Measurements from ENCODE around the gene SPRR2A. TPM values are rescaled to one million over a fixed set of nuclear protein-coding genes. Genes with fewer than 3 reads are reported as not detected.
"Not testable (repeated sequence)": the region's sequence is repeated elsewhere in the genome, so short reads cannot be mapped to it uniquely, and the experiment has no call there.

Gene SPRR2A
- total and polyA plus RNA-seq, 11 donors = 0.32 TPM; not detected in 10

DNA sequence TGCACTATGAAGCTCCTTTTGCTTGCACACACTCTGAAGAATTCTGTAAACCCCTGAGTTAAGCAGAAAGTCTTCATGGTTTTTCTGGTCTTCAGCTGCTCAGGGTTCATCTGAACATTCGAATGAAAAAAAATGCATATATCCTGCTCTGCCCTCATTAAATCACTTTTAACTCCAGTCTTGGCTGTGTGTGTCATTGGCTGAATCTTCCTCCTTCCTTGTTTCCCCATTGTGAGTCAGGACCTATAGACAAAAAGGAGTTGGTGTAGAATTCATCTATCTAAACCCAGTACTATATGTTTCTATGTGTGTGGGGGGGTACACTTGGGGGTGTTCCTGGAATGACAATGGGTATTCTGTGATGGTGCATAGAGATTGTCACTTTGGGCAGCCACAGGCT, 32.9 kb downstream of the SPRR2A start:
- no peak for TF ChIP-seq POLR2A (IDR thresholded peaks at IDR 0.05)
- TF ChIP-seq, protein P1, sequence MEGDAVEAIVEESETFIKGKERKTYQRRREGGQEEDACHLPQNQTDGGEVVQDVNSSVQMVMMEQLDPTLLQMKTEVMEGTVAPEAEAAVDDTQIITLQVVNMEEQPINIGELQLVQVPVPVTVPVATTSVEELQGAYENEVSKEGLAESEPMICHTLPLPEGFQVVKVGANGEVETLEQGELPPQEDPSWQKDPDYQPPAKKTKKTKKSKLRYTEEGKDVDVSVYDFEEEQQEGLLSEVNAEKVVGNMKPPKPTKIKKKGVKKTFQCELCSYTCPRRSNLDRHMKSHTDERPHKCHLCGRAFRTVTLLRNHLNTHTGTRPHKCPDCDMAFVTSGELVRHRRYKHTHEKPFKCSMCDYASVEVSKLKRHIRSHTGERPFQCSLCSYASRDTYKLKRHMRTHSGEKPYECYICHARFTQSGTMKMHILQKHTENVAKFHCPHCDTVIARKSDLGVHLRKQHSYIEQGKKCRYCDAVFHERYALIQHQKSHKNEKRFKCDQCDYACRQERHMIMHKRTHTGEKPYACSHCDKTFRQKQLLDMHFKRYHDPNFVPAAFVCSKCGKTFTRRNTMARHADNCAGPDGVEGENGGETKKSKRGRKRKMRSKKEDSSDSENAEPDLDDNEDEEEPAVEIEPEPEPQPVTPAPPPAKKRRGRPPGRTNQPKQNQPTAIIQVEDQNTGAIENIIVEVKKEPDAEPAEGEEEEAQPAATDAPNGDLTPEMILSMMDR (IDR thresholded peaks at IDR 0.05) = no peak
- intact Hi-C loops (cut with DNase I) = no loop called here
- ATAC-seq = no peak
- Histone ChIP-seq H3K27ac (no peak overlapping the region), H3K9me3 (no peaks in the 10 kb centered on the region), H3K36me3 (no peaks in the 10 kb centered on the region), H3K27me3 (no peaks in the 10 kb centered on the region), H3K4me1 (no peaks in the 10 kb centered on the region), H3K4me3 (no peak overlapping the region)
- no peak for DNase-seq
- WGBS, 4 donors = 70 to 80% (median 76%) methylated on average over 1 of the region's 1 CpG

DNA sequence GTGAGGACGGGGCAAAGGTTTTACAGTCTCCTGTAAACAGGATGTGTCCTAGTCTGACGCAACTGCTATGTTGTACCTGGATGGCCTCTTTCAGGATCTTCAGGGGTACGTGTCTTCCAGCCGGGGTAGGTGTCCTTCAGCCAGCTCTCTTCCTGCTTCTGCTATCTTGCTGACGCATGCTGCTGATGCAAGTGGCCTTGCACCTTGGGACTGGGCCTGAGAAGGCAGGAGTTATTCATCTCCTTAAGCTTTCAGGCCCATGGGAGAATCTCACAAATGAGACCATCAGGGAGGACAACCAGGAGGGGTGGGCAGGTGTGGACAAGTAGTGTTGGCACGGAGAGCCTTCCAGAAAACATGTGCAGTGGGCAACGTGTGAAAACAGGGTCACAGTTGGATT, 34.2 kb downstream of the SPRR2A start:
- intact Hi-C loops (cut with DNase I) = no loop called here
- Histone ChIP-seq H3K27me3 (no peaks in the 10 kb centered on the region), H3K9me3 (no peaks in the 10 kb centered on the region), H3K36me3 (no peaks in the 10 kb centered on the region), H3K4me3 (no peak overlapping the region), H3K4me1 (no peaks in the 10 kb centered on the region), H3K27ac (no peak overlapping the region)
- 82 to 90% (median 86%) methylated on average over 7 of the region's 7 CpGs for WGBS, 4 donors
- TF ChIP-seq, protein P1 (IDR thresholded peaks at IDR 0.05) = no peak
- TF ChIP-seq POLR2A (IDR thresholded peaks at IDR 0.05) = no peak
- no peak for DNase-seq
- ATAC-seq = no peak

DNA sequence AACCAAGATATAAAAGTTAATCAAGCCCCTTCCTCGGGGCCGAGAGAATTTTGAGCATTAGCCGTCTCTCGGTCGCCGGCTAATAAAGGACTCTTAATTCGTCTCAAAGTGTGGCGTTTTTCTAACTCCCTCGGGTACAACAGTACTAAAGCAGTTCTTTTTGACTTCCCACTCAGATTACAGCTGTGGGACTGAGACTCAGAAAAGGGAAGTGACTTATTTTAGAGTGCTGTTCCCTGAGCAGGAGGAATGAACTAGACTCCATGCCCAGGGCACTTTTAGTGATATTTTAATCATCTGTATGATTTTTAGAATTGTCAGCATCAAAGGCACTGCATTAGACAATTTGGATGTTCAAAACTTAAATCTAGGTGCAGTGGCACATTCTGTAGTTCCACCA, 35.0 kb downstream of the SPRR2A start:
- H3K4me1 ChIP-seq; H3K9me3 ChIP-seq; H3K36me3 ChIP-seq; intact Hi-C loops (cut with DNase I); DNase-seq; ATAC-seq; H3K4me3 ChIP-seq; H3K27me3 ChIP-seq; H3K27ac ChIP-seq: not testable (repeated sequence)
- 41 to 51% (median 47%) methylated on average over 9 of the region's 9 CpGs for whole genome bisulfite sequencing, 4 donors

DNA sequence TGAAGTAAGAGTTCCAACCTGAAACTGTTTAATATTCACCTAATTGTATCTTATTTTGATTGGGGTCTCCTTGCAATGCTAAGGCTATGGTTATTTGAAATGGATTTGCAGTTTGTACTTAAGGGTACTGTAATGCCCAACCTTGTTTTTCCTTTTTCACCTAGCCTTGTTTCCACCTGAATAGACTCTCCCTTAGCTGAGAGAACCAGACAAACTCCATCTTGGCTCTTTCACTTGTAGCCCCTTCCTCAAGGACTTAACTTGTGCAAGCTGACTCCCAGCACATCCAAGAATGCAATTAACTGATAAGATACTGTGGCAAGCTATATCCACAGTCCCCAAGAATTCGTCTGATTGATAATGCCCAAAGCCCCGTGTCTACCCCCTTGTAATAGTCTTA, 35.5 kb downstream of the SPRR2A start:
- intact Hi-C loops (cut with DNase I); H3K36me3 ChIP-seq; H3K4me1 ChIP-seq; H3K27ac ChIP-seq; ATAC-seq; H3K9me3 ChIP-seq; H3K4me3 ChIP-seq; DNase-seq; H3K27me3 ChIP-seq: not testable (repeated sequence)
- 3 to 11% (median 7%) methylated on average over 2 of the region's 2 CpGs for WGBS, 4 donors

GRCh38 chr1:153011235-153011758, 46.0 kb downstream of the SPRR2A start:
- H3K36me3 ChIP-seq; H3K9me3 ChIP-seq; H3K27ac ChIP-seq; ATAC-seq; H3K4me3 ChIP-seq; H3K4me1 ChIP-seq; H3K27me3 ChIP-seq; intact Hi-C loops (cut with DNase I); DNase-seq: not testable (repeated sequence)
- 77 to 79% (median 78%) methylated on average over 8 of the region's 8 CpGs for WGBS, 4 donors

Other genes with a start within 250 kb of the SPRR2A start
- not detected for gene LCE1B, start 245.5 kb downstream of the SPRR2A start, total RNA-seq
- gene LCE1B, start 245.5 kb downstream of the SPRR2A start, polyA plus RNA-seq = not detected
- gene LCE1A, start 230.0 kb downstream of the SPRR2A start, total RNA-seq = not detected
- not detected for gene LCE1A, start 230.0 kb downstream of the SPRR2A start, polyA plus RNA-seq
- gene LCE6A, start 214.7 kb downstream of the SPRR2A start, total RNA-seq = not detected
- not detected for gene LCE6A, start 214.7 kb downstream of the SPRR2A start, polyA plus RNA-seq
- gene LCE7A, start 197.5 kb downstream of the SPRR2A start, total RNA-seq = not detected
- gene LCE7A, start 197.5 kb downstream of the SPRR2A start, polyA plus RNA-seq = not detected
- not detected for gene SMCP, start 179.2 kb downstream of the SPRR2A start, total RNA-seq
- not detected for gene SMCP, start 179.2 kb downstream of the SPRR2A start, polyA plus RNA-seq
- gene IVL, start 149.0 kb downstream of the SPRR2A start, total RNA-seq = not detected
- under 1 TPM in 1 of 2 donors, not detected in 1; 0.03 TPM for gene IVL, start 149.0 kb downstream of the SPRR2A start, polyA plus RNA-seq
- gene SPRR5, start 110.3 kb downstream of the SPRR2A start, total RNA-seq = not detected
- not detected for gene SPRR5, start 110.3 kb downstream of the SPRR2A start, polyA plus RNA-seq
- gene SPRR4, start 86.9 kb downstream of the SPRR2A start, total RNA-seq = not detected
- not detected for gene SPRR4, start 86.9 kb downstream of the SPRR2A start, polyA plus RNA-seq
- not detected for gene SPRR1A, start 73.4 kb downstream of the SPRR2A start, total RNA-seq
- gene SPRR1A, start 73.4 kb downstream of the SPRR2A start, polyA plus RNA-seq = not detected
- gene SPRR3, start 55.8 kb downstream of the SPRR2A start, total RNA-seq = not detected
- 1 to 10 TPM in 1 of 2 donors, not detected in 1; 1.2 TPM for gene SPRR3, start 55.8 kb downstream of the SPRR2A start, polyA plus RNA-seq
- not detected for gene SPRR1B, start 26.3 kb downstream of the SPRR2A start, total RNA-seq
- gene SPRR1B, start 26.3 kb downstream of the SPRR2A start, polyA plus RNA-seq = not detected
- not detected for gene SPRR2D, start 16.4 kb downstream of the SPRR2A start, total RNA-seq
- gene SPRR2D, start 16.4 kb downstream of the SPRR2A start, polyA plus RNA-seq = under 1 TPM in 1 of 2 donors, not detected in 1; 0.12 TPM
- gene SPRR2B, start 14.1 kb upstream of the SPRR2A start, total RNA-seq = not detected
- gene SPRR2B, start 14.1 kb upstream of the SPRR2A start, polyA plus RNA-seq = not detected
- not detected for gene SPRR2E, start 37.0 kb upstream of the SPRR2A start, total RNA-seq
- gene SPRR2E, start 37.0 kb upstream of the SPRR2A start, polyA plus RNA-seq = under 1 TPM in 1 of 2 donors, not detected in 1; 0.12 TPM
- 1 to 10 TPM in 1 of 9 donors, not detected in 8; 5.5 TPM for gene SPRR2F, start 56.0 kb upstream of the SPRR2A start, total RNA-seq
- gene SPRR2F, start 56.0 kb upstream of the SPRR2A start, polyA plus RNA-seq = not detected
- not detected for gene SPRR2G, start 93.4 kb upstream of the SPRR2A start, total RNA-seq
- not detected for gene SPRR2G, start 93.4 kb upstream of the SPRR2A start, polyA plus RNA-seq
- not detected for gene LELP1, start 145.9 kb upstream of the SPRR2A start, total RNA-seq
- gene LELP1, start 145.9 kb upstream of the SPRR2A start, polyA plus RNA-seq = not detected
- gene PRR9, start 160.1 kb upstream of the SPRR2A start, total RNA-seq = 1 to 10 TPM in 1 of 9 donors, not detected in 8; 1.1 TPM
- not detected for gene PRR9, start 160.1 kb upstream of the SPRR2A start, polyA plus RNA-seq
- not detected for gene LORICRIN, start 202.2 kb upstream of the SPRR2A start, total RNA-seq
- gene LORICRIN, start 202.2 kb upstream of the SPRR2A start, polyA plus RNA-seq = not detected